ENCODE data around the gene E2F6.
"Not testable (repeated sequence)": the region's sequence is repeated elsewhere in the genome, so short reads cannot be mapped to it uniquely, and the experiment has no call there.

The E2F6 gene

GRCh38 chr2:11405599-11406266 lies 60.2 kb downstream of the E2F6 start:
- Histone ChIP-seq H2AK5ac (ENCODE audit: low read depth, low read length) (no peak overlapping the region), H2BK5ac (ENCODE audit: low read length) (no peak overlapping the region), H3K27me3 (ENCODE audit: control insufficient read depth in 3 of 3, insufficient read depth in 3 of 3, low read depth in 1 of 3, low read length in 3 of 3) (no peaks in the 10 kb centered on the region), H2BK12ac (ENCODE audit: low read length) (no peak overlapping the region), H2BK120ac (ENCODE audit: low read depth, low read length) (no peak overlapping the region), H3K27ac (replicated peaks; ENCODE audit: low read length) (no peak overlapping the region), H3K4me3 (ENCODE audit: low read length in 2 of 2) (no peak overlapping the region), H3K23ac (ENCODE audit: low read depth, low read length, poor library complexity) (no peak overlapping the region), H3K9me3 (replicated peaks in 1 of 2; ENCODE audit: control insufficient read depth in 2 of 2, insufficient read depth in 1 of 2, low read depth in 1 of 2, low read length in 2 of 2) (no peaks in the 10 kb centered on the region), H2AFZ (ENCODE audit: low read length) (peak overlapping the region; percentile 42), H3K4me2 (ENCODE audit: insufficient read depth, low read length, poor library complexity, severe bottlenecking) (no peak overlapping the region), H3K18ac (ENCODE audit: low read length) (no peak overlapping the region), H4K91ac (ENCODE audit: low read depth, low read length, poor library complexity) (no peak overlapping the region), H3K14ac (ENCODE audit: low read length) (no peak overlapping the region), H3K36me3 (replicated peaks in 1 of 2; ENCODE audit: control insufficient read depth in 2 of 2, insufficient read depth in 2 of 2, low read length in 2 of 2) (no peaks in the 10 kb centered on the region), H3K9ac (ENCODE audit: low read depth, low read length, poor library complexity) (no peak overlapping the region), H3K4me1 (ENCODE audit: control insufficient read depth in 2 of 2, insufficient read depth in 1 of 2, low read depth in 1 of 2, low read length in 2 of 2) (peaks cover 0 to 1% of the 10 kb centered on the region in 2 donors), H2BK15ac (ENCODE audit: low read length) (no peak overlapping the region), H3K4ac (ENCODE audit: low read length) (no peak overlapping the region), H3K79me1 (ENCODE audit: low read depth, low read length) (no peaks in the 10 kb centered on the region), H4K8ac (ENCODE audit: low read depth, low read length) (no peak overlapping the region)
- no peak for DNase-seq (ENCODE audit: low spot score)
- WGBS, 2 donors (ENCODE audit: extremely low coverage in 2 of 2, insufficient read length in 2 of 2, insufficient replicate concordance in 1 of 2): no CpG with 5 or more reads among the region's 5 CpGs

GRCh38 chr2:11405074-11405406 lies 60.9 kb downstream of the E2F6 start:
- not testable (repeated sequence) for H3K4me2 ChIP-seq (ENCODE audit: insufficient read depth, low read length, poor library complexity, severe bottlenecking); H3K23ac ChIP-seq (ENCODE audit: low read depth, low read length, poor library complexity); H3K27me3 ChIP-seq (ENCODE audit: control insufficient read depth in 3 of 3, insufficient read depth in 3 of 3, low read depth in 1 of 3, low read length in 3 of 3); H3K4me1 ChIP-seq (ENCODE audit: control insufficient read depth in 2 of 2, insufficient read depth in 1 of 2, low read depth in 1 of 2, low read length in 2 of 2); H3K36me3 ChIP-seq (replicated peaks in 1 of 2; ENCODE audit: control insufficient read depth in 2 of 2, insufficient read depth in 2 of 2, low read length in 2 of 2); H2BK15ac ChIP-seq (ENCODE audit: low read length); H3K18ac ChIP-seq (ENCODE audit: low read length); H2AFZ ChIP-seq (ENCODE audit: low read length); H2AK5ac ChIP-seq (ENCODE audit: low read depth, low read length); H3K9me3 ChIP-seq (replicated peaks in 1 of 2; ENCODE audit: control insufficient read depth in 2 of 2, insufficient read depth in 1 of 2, low read depth in 1 of 2, low read length in 2 of 2); H3K4ac ChIP-seq (ENCODE audit: low read length); H3K9ac ChIP-seq (ENCODE audit: low read depth, low read length, poor library complexity); H2BK5ac ChIP-seq (ENCODE audit: low read length); DNase-seq (ENCODE audit: low spot score); H3K79me1 ChIP-seq (ENCODE audit: low read depth, low read length); H2BK12ac ChIP-seq (ENCODE audit: low read length); H3K14ac ChIP-seq (ENCODE audit: low read length); H3K27ac ChIP-seq (replicated peaks; ENCODE audit: low read length); H3K4me3 ChIP-seq (ENCODE audit: low read length in 2 of 2); H4K91ac ChIP-seq (ENCODE audit: low read depth, low read length, poor library complexity); H2BK120ac ChIP-seq (ENCODE audit: low read depth, low read length); H4K8ac ChIP-seq (ENCODE audit: low read depth, low read length)
- no CpG with 5 or more reads among the region's 8 CpGs for WGBS, 2 donors (ENCODE audit: extremely low coverage in 2 of 2, insufficient read length in 2 of 2, insufficient replicate concordance in 1 of 2)

- Histone ChIP-seq H2BK12ac (ENCODE audit: low read length) (no peak overlapping the region), H3K9me3 (replicated peaks in 1 of 2; ENCODE audit: control insufficient read depth in 2 of 2, insufficient read depth in 1 of 2, low read depth in 1 of 2, low read length in 2 of 2) (no peaks in the 10 kb centered on the region), H3K4me2 (ENCODE audit: insufficient read depth, low read length, poor library complexity, severe bottlenecking) (no peak overlapping the region), H3K9ac (ENCODE audit: low read depth, low read length, poor library complexity) (no peak overlapping the region), H2BK120ac (ENCODE audit: low read depth, low read length) (no peak overlapping the region), H2BK15ac (ENCODE audit: low read length) (peak overlapping the region; percentile 10), H4K91ac (ENCODE audit: low read depth, low read length, poor library complexity) (no peak overlapping the region), H3K4ac (ENCODE audit: low read length) (no peak overlapping the region), H3K27me3 (ENCODE audit: control insufficient read depth in 3 of 3, insufficient read depth in 3 of 3, low read depth in 1 of 3, low read length in 3 of 3) (no peaks in the 10 kb centered on the region), H3K79me1 (ENCODE audit: low read depth, low read length) (no peaks in the 10 kb centered on the region), H4K8ac (ENCODE audit: low read depth, low read length) (no peak overlapping the region), H2AFZ (ENCODE audit: low read length) (no peak overlapping the region), H3K23ac (ENCODE audit: low read depth, low read length, poor library complexity) (no peak overlapping the region), H3K18ac (ENCODE audit: low read length) (no peak overlapping the region), H2AK5ac (ENCODE audit: low read depth, low read length) (no peak overlapping the region), H3K27ac (replicated peaks; ENCODE audit: low read length) (no peak overlapping the region), H2BK5ac (ENCODE audit: low read length) (no peak overlapping the region), H3K36me3 (replicated peaks in 1 of 2; ENCODE audit: control insufficient read depth in 2 of 2, insufficient read depth in 2 of 2, low read length in 2 of 2) (no peaks in the 10 kb centered on the region), H3K14ac (ENCODE audit: low read length) (no peak overlapping the region), H3K4me3 (ENCODE audit: low read length in 2 of 2) (no peak overlapping the region), H3K4me1 (ENCODE audit: control insufficient read depth in 2 of 2, insufficient read depth in 1 of 2, low read depth in 1 of 2, low read length in 2 of 2) (peaks cover 0 to 1% of the 10 kb centered on the region in 2 donors)
- WGBS, 2 donors (ENCODE audit: extremely low coverage in 2 of 2, insufficient read length in 2 of 2, insufficient replicate concordance in 1 of 2): no CpG with 5 or more reads among the region's 7 CpGs
- DNase-seq (ENCODE audit: low spot score): no peak
These were observed 61.4 kb downstream of the E2F6 start for GRCh38 chr2:11404376-11405073.

GRCh38 chr2:11402436-11402835 lies 63.5 kb downstream of the E2F6 start:
- no peak overlapping the region for H2BK12ac ChIP-seq (ENCODE audit: low read length)
- H3K4me3 ChIP-seq (ENCODE audit: low read length in 2 of 2): no peak overlapping the region
- H4K8ac ChIP-seq (ENCODE audit: low read depth, low read length): no peak overlapping the region
- WGBS, 2 donors (ENCODE audit: extremely low coverage in 2 of 2, insufficient read length in 2 of 2, insufficient replicate concordance in 1 of 2): no CpG with 5 or more reads among the region's 9 CpGs
- H3K27ac ChIP-seq (replicated peaks; ENCODE audit: low read length): no peak overlapping the region
- no peak overlapping the region for H3K14ac ChIP-seq (ENCODE audit: low read length)
- no peak overlapping the region for H2BK15ac ChIP-seq (ENCODE audit: low read length)
- peaks cover 0 to 1% of the 10 kb centered on the region in 2 donors for H3K4me1 ChIP-seq (ENCODE audit: control insufficient read depth in 2 of 2, insufficient read depth in 1 of 2, low read depth in 1 of 2, low read length in 2 of 2)
- H3K18ac ChIP-seq (ENCODE audit: low read length): no peak overlapping the region
- no peak overlapping the region for H2AK5ac ChIP-seq (ENCODE audit: low read depth, low read length)
- H3K27me3 ChIP-seq (ENCODE audit: control insufficient read depth in 3 of 3, insufficient read depth in 3 of 3, low read depth in 1 of 3, low read length in 3 of 3): no peaks in the 10 kb centered on the region
- H3K9ac ChIP-seq (ENCODE audit: low read depth, low read length, poor library complexity): no peak overlapping the region
- H4K91ac ChIP-seq (ENCODE audit: low read depth, low read length, poor library complexity): no peak overlapping the region
- no peak overlapping the region for H3K4ac ChIP-seq (ENCODE audit: low read length)
- no peak for DNase-seq (ENCODE audit: low spot score)
- no peaks in the 10 kb centered on the region for H3K36me3 ChIP-seq (replicated peaks in 1 of 2; ENCODE audit: control insufficient read depth in 2 of 2, insufficient read depth in 2 of 2, low read length in 2 of 2)
- no peaks in the 10 kb centered on the region for H3K9me3 ChIP-seq (replicated peaks in 1 of 2; ENCODE audit: control insufficient read depth in 2 of 2, insufficient read depth in 1 of 2, low read depth in 1 of 2, low read length in 2 of 2)
- no peak overlapping the region for H3K23ac ChIP-seq (ENCODE audit: low read depth, low read length, poor library complexity)
- no peak overlapping the region for H3K4me2 ChIP-seq (ENCODE audit: insufficient read depth, low read length, poor library complexity, severe bottlenecking)
- H2BK5ac ChIP-seq (ENCODE audit: low read length): no peak overlapping the region
- no peak overlapping the region for H2BK120ac ChIP-seq (ENCODE audit: low read depth, low read length)
- H2AFZ ChIP-seq (ENCODE audit: low read length): peak overlapping the region; percentile 26
- no peaks in the 10 kb centered on the region for H3K79me1 ChIP-seq (ENCODE audit: low read depth, low read length)
